DOHH2 (cell line): ENCODE data around the gene CCNC.

Experiments used
- H3F3A ChIP-seq: fragments of 200-600 bp; sonication (generic), shearing (Covaris generic); 2 replicates; pipeline ENCODE4 v1.6.0; 2016; ENCODE audit warnings: antibody characterized with exemption, mild to moderate bottlenecking; ENCODE audit not compliant: control insufficient read depth, insufficient read depth
- H3K27ac ChIP-seq: fragments of 200-600 bp; sonication (generic); 2 replicates; pipeline ENCODE4 v1.5.1; 2014; ENCODE audit warnings: low read depth, mild to moderate bottlenecking, low read length, moderate library complexity
- H3K27me3 ChIP-seq: fragments of 200-600 bp; sonication (generic); 2 replicates; pipeline ENCODE4 v1.6.1; 2014; ENCODE audit warnings: mild to moderate bottlenecking, low read length, mixed read lengths; ENCODE audit not compliant: control insufficient read depth
- H3K36me3 ChIP-seq: fragments of 200-600 bp; sonication (generic); 2 replicates; pipeline ENCODE4 v1.6.1; 2014; ENCODE audit warnings: mild to moderate bottlenecking, low read length, moderate library complexity, mixed read lengths; ENCODE audit not compliant: control insufficient read depth
- H3K4me1 ChIP-seq: fragments of 200-600 bp; sonication (generic); 2 replicates; pipeline ENCODE4 v1.6.1; 2014; ENCODE audit warnings: mild to moderate bottlenecking, low read length, mixed read lengths; ENCODE audit not compliant: control insufficient read depth
- H3K4me2 ChIP-seq: fragments of 200-600 bp; sonication (generic); 2 replicates; pipeline ENCODE4 v1.6.0; 2014; ENCODE audit warnings: mild to moderate bottlenecking, low read length, moderate library complexity
- H3K4me3 ChIP-seq: fragments of 200-600 bp; sonication (generic); 2 replicates; pipeline ENCODE4 v1.5.1; 2014; ENCODE audit warnings: mild to moderate bottlenecking, low read length, mixed read lengths
- H3K79me2 ChIP-seq: fragments of 200-600 bp; sonication (generic); 2 replicates; pipeline ENCODE4 v1.6.1; 2014; ENCODE audit warnings: mild to moderate bottlenecking, low read length, mixed read lengths; ENCODE audit not compliant: control insufficient read depth
- H3K9me2 ChIP-seq: fragments of 200-600 bp; sonication (generic); replicated peaks from 2 replicates; pipeline ENCODE4 v1.6.1; 2014; ENCODE audit warnings: mild to moderate bottlenecking, low read length, mixed read lengths; ENCODE audit not compliant: control insufficient read depth
- H3K9me3 ChIP-seq: fragments of 200-600 bp; sonication (generic); 2 replicates; pipeline ENCODE4 v1.6.1; 2014; ENCODE audit warnings: antibody characterized with exemption, low read length, mixed read lengths; ENCODE audit not compliant: control insufficient read depth, insufficient read depth
- H4K20me1 ChIP-seq: fragments of 200-600 bp; sonication (generic); 2 replicates; pipeline ENCODE4 v1.6.0; 2014; ENCODE audit warnings: low read depth, mild to moderate bottlenecking, antibody characterized with exemption, low read length, moderate library complexity; ENCODE audit not compliant: control insufficient read depth, insufficient read depth
- CTCF ChIP-seq: fragments of 200-600 bp; sonication (generic); IDR thresholded peaks from one replicate; pipeline ENCODE4 v1.5.1; 2014; ENCODE audit warnings: antibody characterized with exemption, mild to moderate bottlenecking, low read depth, low read length; ENCODE audit not compliant: poor library complexity, severe bottlenecking
- EZH2phosphoT487 ChIP-seq: fragments of 200-600 bp; sonication (generic); IDR thresholded peaks from 2 replicates; pipeline ENCODE4 v1.6.1; 2017; ENCODE audit warnings: borderline replicate concordance, mild to moderate bottlenecking, antibody characterized with exemption, low read length, moderate library complexity, mixed read lengths

CCNC gene

GRCh38 chr6:99522531-99522930 lies 45.9 kb downstream of the CCNC start:
- Histone ChIP-seq H3K9me3 (no peaks in the 10 kb centered on the region), H3K9me2 (no peaks in the 10 kb centered on the region), H3K4me3 (no peak overlapping the region), H3K27me3 (no peaks in the 10 kb centered on the region), H3K79me2 (no peaks in the 10 kb centered on the region), H3F3A (0 out of 2 replicates have a peak, but pooled peaks cover 3% of the 10 kb centered on the region), H3K4me2 (no peak overlapping the region), H3K27ac (no peak overlapping the region), H3K4me1 (peaks cover 19% of the 10 kb centered on the region), H3K36me3 (no peaks in the 10 kb centered on the region), H4K20me1 (no peaks in the 10 kb centered on the region)
- TF ChIP-seq EZH2phosphoT487 (no peak), CTCF (no peak)

- Histone ChIP-seq H3K9me3 (no peaks in the 10 kb centered on the region), H3K4me2 (peak overlapping the region; percentile 81), H3K27me3 (no peaks in the 10 kb centered on the region), H3K79me2 (no peaks in the 10 kb centered on the region), H3K27ac (no peak overlapping the region), H3K36me3 (no peaks in the 10 kb centered on the region), H3K4me1 (peaks cover 19% of the 10 kb centered on the region), H4K20me1 (no peaks in the 10 kb centered on the region), H3F3A (peaks cover 9% of the 10 kb centered on the region), H3K4me3 (peak overlapping the region; percentile 85), H3K9me2 (no peaks in the 10 kb centered on the region)
- TF ChIP-seq EZH2phosphoT487 (no peak), CTCF (no peak)
Measured at GRCh38 chr6:99521633-99522151, 46.8 kb downstream of the CCNC start.

- no peaks in the 10 kb centered on the region for H3K9me2 ChIP-seq
- H3K4me3 ChIP-seq, result peak overlapping the region; percentile 85
- no peak overlapping the region for H3K27ac ChIP-seq
- no peaks in the 10 kb centered on the region for H3K27me3 ChIP-seq
- H3K36me3 ChIP-seq, result no peaks in the 10 kb centered on the region
- H3K4me1 ChIP-seq, result peaks cover 25% of the 10 kb centered on the region
- TF ChIP-seq CTCF, result peak; percentile 80
- TF ChIP-seq EZH2phosphoT487, result no peak
- peak overlapping the region; percentile 81 for H3K4me2 ChIP-seq
- H4K20me1 ChIP-seq, result no peaks in the 10 kb centered on the region
- no peaks in the 10 kb centered on the region for H3K79me2 ChIP-seq
- no peaks in the 10 kb centered on the region for H3K9me3 ChIP-seq
- peaks cover 12% of the 10 kb centered on the region for H3F3A ChIP-seq
Measured at GRCh38 chr6:99520855-99521632, 47.4 kb downstream of the CCNC start.
